ENCODE measurements around the gene SND1. TPM values are rescaled to one million over a fixed set of nuclear protein-coding genes. Genes with fewer than 3 reads are reported as not detected.

Gene SND1
- total and polyA plus RNA-seq, 10 of the 15 experiments (the other 5 are each of a cell fraction or from before 2014, with no cell fraction given) = 52.4 to 270 (median 146) TPM

DNA sequence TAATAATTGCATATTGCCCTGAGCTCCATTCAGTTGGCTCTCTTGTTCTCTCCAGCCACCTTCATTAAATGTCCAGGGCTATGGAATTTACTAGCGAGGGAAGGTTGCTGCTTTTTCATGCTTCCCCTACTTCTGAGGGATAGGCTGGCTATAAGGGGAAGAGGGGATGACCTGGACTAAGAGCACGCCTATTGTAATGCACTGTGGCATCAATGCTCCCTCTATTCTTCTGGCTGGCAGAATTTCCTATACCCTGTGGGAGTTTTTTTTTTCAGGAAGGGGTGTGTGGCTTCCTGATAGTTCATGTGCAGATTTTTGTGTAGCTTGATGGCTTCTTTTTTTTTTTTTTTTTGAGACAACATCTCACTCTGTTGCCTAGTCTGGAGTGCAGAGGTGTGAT is 155.8 kb downstream of the SND1 start:
- Histone ChIP-seq H3K4me2 (ENCODE audit: control insufficient read depth, insufficient read depth) (no peak overlapping the region), H3K36me3 (ENCODE audit: control insufficient read depth in 2 of 2, insufficient read depth in 2 of 2, low read length in 1 of 2) (peaks cover 6 to 13% of the 10 kb centered on the region in 2 experiments; a peak in 3 of 4 replicates), H2AFZ (ENCODE audit: control insufficient read depth, low read depth, low read length) (no peak overlapping the region), H4K20me1 (ENCODE audit: control insufficient read depth, insufficient read depth) (no peaks in the 10 kb centered on the region), H3K9me3 (replicated peaks; ENCODE audit: control insufficient read depth, insufficient read depth, low read length) (no peaks in the 10 kb centered on the region), H3K27ac (ENCODE audit: control insufficient read depth, insufficient read depth) (no peak overlapping the region), H3K9ac (ENCODE audit: control insufficient read depth, insufficient read depth, low read length) (no peak overlapping the region), H3K4me1 (ENCODE audit: control insufficient read depth, insufficient read depth, low read length) (no peaks in the 10 kb centered on the region), H3K4me3 (no peak overlapping the region), H3K27me3 (replicated peaks in 1 of 2; ENCODE audit: control insufficient read depth in 2 of 2, insufficient read depth in 2 of 2, low read length in 1 of 2) (no peaks in the 10 kb centered on the region), H3K79me2 (ENCODE audit: control insufficient read depth, insufficient read depth, low read length) (peaks cover 21% of the 10 kb centered on the region)
- ChIA-PET POLR2A (no interaction called here), CTCF (interaction anchor here (0.6 to 3.7 kb wide), 5 partner anchors 14 to 73 kb away, joined by 3 to 33 read pairs (median 3); no protein-coding TSS in a partner anchor), RAD21 (ENCODE audit: unreplicated experiment) (no interaction called here), SMC1A (ENCODE audit: uncharacterized antibody, unreplicated experiment) (interaction anchor here (0.6 to 3.7 kb wide), 3 partner anchors 8 to 108 kb away, joined by 3 to 8 read pairs (median 3); no protein-coding TSS in a partner anchor)
- in situ Hi-C loops (cut with MboI) (no loop called here), intact Hi-C loops (cut with micrococcal nuclease; ENCODE audit: unreplicated experiment) (no loop called here)
- BruUV-seq (replicated peaks) = no TSS peak
- ATAC-seq = no peak
- DNase-seq (ENCODE audit: low read depth, low spot score) = no peak
- FAIRE-seq = no peak
- no peak for TF ChIP-seq RFX5 (IDR thresholded peaks at IDR 0.05; ENCODE audit: low read depth, low read length)
- TF ChIP-seq KDM1A (IDR thresholded peaks at IDR 0.05; ENCODE audit: borderline replicate concordance) = no peak
- no peak for TF ChIP-seq MYC (IDR thresholded peaks at IDR 0.05; ENCODE audit: insufficient read depth, insufficient read length, insufficient replicate concordance, low read length, severe bottlenecking)
- TF ChIP-seq FOXM1 (IDR thresholded peaks at IDR 0.05; ENCODE audit: low read depth, low read length) = no peak
- no peak for TF ChIP-seq RAD21 (IDR thresholded peaks at IDR 0.05; ENCODE audit: insufficient read depth, low read depth, low read length)
- TF ChIP-seq, protein P1, sequence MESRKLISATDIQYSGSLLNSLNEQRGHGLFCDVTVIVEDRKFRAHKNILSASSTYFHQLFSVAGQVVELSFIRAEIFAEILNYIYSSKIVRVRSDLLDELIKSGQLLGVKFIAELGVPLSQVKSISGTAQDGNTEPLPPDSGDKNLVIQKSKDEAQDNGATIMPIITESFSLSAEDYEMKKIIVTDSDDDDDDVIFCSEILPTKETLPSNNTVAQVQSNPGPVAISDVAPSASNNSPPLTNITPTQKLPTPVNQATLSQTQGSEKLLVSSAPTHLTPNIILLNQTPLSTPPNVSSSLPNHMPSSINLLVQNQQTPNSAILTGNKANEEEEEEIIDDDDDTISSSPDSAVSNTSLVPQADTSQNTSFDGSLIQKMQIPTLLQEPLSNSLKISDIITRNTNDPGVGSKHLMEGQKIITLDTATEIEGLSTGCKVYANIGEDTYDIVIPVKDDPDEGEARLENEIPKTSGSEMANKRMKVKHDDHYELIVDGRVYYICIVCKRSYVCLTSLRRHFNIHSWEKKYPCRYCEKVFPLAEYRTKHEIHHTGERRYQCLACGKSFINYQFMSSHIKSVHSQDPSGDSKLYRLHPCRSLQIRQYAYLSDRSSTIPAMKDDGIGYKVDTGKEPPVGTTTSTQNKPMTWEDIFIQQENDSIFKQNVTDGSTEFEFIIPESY (IDR thresholded peaks at IDR 0.05) = no peak
- TF ChIP-seq HDAC6 (IDR thresholded peaks at IDR 0.05; ENCODE audit: unreplicated experiment) = no peak
- no peak for TF ChIP-seq USF1 (IDR thresholded peaks at IDR 0.05; ENCODE audit: borderline replicate concordance, extremely low read length, insufficient read depth, low read depth, low read length)
- no peak for TF ChIP-seq TCF12 (IDR thresholded peaks at IDR 0.05; ENCODE audit: low read depth, low read length)
- no peak for TF ChIP-seq SUPT20H (IDR thresholded peaks at IDR 0.05; ENCODE audit: borderline replicate concordance, control insufficient read depth, low read depth, low read length)
- TF ChIP-seq RAD51 (IDR thresholded peaks at IDR 0.05) = no peak
- no peak for TF ChIP-seq IKZF1 (conservative IDR thresholded peaks at IDR 0.05)
- TF ChIP-seq TCF7 (IDR thresholded peaks at IDR 0.05; ENCODE audit: borderline replicate concordance) = no peak
- TF ChIP-seq DPF2 (IDR thresholded peaks at IDR 0.05) = no peak
- TF ChIP-seq ZNF207 (IDR thresholded peaks at IDR 0.05; ENCODE audit: borderline replicate concordance) = no peak
- WGBS (ENCODE audit: insufficient coverage, insufficient replicate concordance, low lambda C conversion rate, missing lambda C conversion rate) = 100% methylated on average over 2 of the region's 2 CpGs

All from GM12878 (cell line).